GM19455 (cell line): ENCODE data around the gene AMHR2.

Experiments used
- ATAC-seq: cut with Tn5 transposase; IDR thresholded peaks from one replicate; pipeline ENCODE4 v1.9.1; 2021; ENCODE audit not compliant: unreplicated experiment

AMHR2 gene

DNA sequence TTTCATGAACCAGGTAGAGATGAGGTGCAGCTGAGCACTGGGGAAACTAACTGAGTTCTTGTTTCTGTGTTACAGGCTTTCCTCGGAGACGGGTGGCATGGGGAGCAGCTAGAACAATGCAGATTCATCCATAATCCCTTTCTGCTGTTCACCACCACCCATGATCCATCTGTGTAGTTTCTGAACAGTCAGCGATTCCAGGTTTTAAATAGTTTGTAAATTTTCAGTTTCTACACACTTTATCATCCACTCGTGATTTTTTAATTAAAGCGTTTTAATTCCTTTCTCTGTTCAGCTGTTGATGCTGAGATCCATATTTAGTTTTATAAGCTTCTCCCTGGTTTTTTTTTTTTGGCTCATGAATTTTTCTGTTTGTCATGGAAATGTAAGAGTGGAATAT, 55.7 kb downstream of the AMHR2 start:
- ATAC-seq, result no peak

DNA sequence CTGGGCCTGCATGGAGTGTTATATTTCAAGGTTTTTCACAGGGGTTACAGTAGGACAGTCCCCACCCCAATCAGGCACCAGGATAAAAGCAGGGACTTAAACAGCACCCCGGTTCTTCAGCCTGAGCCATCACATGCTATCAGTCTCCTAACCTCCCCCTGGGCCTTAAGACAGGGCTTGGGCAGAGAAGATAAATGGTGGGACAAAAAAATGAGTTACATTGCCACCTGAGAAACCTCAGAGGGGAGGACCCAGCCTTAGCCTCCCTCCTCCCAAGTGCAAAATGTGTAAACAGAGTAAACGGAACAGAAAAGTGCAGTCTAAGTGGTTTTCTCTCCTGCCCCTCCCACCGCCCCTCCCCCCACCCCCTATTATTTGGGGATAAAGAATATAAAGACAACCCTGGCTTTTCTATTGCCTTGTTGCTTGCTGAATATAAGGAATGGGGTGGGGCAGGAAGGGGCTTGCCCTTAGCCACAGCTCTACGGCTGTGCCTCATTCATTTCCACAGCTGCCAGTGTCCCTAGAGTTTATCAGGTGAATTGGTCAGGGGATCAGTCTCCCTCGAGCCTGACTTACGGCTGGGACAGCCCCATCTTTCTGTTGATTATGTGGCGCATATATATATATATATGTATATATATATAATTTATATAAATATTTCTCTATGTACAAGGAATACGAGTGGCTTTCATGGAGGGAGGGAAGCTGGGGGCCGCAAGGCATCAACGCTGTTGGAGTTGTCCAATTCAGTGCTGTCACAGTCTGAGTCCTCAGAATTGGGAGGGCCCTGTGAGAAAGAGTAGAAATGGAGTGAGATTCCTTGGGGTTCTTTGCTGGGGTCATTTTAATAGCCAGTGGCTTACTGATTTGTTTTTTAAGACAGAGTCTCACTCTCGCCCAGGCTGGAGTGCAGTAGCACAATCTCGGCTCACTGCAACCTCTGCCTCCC, 57.1 kb downstream of the AMHR2 start:
- ATAC-seq, result no peak
